HG02642 (cell line): ENCODE measurements around the gene CKMT2.

ENCODE experiments used
- ATAC-seq: cut with Tn5 transposase; IDR thresholded peaks from one replicate; pipeline ENCODE4 v1.9.1; 2021; ENCODE audit warnings: mild to moderate bottlenecking; ENCODE audit not compliant: unreplicated experiment, poor library complexity

CKMT2 gene

DNA sequence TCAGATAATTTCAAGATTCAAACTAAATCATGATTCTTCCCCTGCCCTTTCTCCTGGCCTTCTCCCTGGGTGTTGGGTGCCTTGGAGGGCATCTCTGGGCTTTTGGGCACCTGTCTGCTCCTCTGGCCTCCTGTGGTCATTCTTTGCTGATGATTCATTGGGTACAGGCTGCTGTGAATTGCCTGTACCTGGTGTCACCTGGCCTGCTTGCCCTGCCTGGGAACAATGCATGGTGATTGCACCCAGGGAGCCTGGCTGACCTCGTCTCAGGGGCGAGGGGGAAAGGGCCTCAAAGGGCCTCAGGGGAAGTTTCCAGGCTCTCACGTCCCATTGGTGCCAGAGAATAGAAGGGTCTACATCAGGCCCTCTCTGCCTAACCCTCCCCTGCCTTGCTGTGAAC is 20.1 kb upstream of the CKMT2 start:
- ATAC-seq, result no peak

GRCh38 chr5:81214848-81215247 is 18.3 kb upstream of the CKMT2 start:
- ATAC-seq, result no peak

GRCh38 chr5:81216152-81216551 is 17.0 kb upstream of the CKMT2 start:
- no peak for ATAC-seq

GRCh38 chr5:81219389-81219788 is 13.7 kb upstream of the CKMT2 start:
- no peak for ATAC-seq

DNA sequence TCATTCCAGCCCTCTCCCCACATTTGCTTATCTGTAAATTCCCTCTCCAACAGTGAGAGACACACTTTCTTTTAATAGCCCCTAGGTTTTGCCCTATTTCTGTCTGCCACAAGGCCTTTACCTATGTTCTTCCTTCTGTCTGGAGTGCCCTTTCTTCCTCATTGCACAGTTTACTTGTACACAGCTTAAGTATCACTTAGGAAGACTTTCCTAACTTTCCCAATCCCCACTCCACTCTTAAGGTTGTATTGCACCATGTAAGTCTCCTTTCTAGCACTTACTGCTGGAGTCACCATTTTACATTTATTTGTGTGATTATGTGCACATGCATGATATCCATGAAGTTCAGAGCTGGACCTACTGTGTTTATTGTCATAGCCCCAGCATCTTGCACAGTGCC is 10.8 kb upstream of the CKMT2 start:
- no peak for ATAC-seq

GRCh38 chr5:81225463-81225862 is 7.7 kb upstream of the CKMT2 start:
- no peak for ATAC-seq

- ATAC-seq, result no peak
Observed at GRCh38 chr5:81226286-81226685, 6.8 kb upstream of the CKMT2 start.

DNA sequence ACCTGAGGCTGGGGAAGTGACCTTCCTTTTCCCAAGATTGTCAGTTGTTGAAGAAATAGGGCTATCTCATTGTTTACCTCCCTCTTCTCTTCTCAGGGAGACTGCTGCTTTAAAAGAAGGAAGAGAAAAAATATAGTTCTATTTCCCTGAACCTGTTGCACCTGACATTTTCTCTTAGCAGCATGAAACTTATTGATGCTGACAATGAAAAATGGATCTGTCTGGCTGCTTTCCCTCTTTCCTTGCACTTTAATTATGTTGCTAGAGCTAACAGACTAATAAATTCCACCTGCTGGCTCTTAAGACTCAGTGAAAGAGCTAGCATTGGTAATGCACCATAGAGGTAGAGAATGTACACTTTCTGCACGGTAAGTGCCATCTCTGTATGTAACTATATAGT is 6.2 kb upstream of the CKMT2 start:
- no peak for ATAC-seq

DNA sequence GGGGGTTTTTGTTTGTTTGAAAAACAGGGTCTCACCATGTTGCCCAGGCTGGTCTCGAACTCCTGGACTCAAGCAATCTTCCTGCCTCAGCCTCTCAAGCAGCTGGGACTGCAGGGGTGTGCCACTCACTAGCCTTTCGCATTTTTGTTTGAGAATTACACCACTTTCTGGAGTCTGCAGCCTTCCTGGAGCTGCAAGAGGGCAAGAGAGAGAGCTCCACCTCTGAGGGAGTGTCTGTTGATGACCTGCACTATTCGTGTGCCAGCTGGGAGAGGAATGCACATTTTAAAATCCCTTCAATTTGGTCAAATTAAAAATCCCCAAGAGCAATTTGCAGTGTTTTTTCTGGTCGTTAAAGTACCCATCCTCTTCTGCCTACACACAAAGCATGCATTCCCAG is 5.0 kb upstream of the CKMT2 start:
- no peak for ATAC-seq

DNA sequence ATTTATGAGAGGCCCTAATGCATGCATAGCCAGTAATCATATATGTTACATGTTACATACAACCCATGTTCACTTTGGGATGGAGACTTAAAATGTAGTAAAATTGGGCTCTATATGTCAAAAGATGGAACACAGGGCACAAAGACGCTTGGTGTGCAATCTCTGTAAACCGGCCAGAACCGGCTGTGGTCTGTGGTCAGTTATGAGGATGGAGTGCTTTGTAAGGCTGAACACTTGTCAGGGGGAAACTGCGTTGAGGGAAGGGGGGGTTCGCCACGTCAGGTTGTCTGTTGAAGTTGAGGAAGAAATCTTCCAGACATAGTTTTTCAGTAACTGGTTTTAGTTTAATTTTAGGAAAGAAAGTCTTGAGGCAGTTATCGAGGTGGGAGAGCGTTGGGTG is 2.7 kb upstream of the CKMT2 start:
- no peak for ATAC-seq

DNA sequence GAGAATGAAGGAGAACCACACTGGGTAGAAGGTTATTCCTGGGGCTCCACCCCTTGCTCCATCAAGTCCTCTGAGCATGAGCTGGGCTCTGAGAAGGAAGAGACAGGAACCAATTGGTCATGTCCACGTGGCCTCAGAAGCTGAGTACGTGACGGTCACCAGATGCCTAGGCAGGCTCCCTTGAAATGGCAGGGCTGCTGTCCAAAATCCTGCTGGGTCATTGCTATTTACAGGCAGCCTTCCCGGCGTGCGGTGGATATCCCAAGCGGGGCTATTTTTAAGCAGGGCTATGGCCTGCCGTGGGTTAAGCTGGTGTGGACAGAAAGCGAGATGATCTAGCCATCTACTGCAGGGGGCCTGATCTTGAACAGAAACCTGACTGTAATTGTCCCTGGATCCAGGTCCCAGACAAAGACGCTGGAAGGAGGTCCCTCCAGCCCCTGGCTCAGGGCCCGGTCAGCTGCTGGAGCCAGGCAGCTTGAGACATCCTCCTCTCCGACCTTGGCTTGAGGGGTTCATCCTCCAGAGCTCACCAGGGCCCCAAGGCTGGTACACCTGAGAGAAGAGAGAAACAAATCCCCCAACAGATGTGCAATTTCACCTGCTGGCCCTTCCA is 550 bp upstream of the CKMT2 start:
- ATAC-seq, result no peak

DNA sequence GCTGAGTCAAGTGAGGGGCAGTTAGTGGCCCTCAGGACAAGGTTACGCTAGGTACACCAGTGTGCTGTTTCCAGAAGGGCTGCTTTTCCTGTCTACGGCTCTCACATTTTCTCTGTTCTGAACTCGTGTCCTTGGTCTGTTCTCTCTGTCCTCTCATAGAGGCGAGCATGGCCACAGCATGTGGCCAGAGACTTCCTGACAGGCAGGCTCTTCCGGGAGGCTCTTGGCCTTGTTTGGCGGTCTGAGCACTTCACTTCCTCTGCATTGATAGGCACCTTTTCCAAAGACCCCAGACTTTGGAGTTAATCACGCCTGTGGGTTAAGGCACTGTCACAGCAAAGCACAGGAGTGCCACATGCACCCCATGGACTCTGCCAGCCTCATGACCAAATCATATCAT is 1.2 kb downstream of the CKMT2 start:
- ATAC-seq, result no peak

DNA sequence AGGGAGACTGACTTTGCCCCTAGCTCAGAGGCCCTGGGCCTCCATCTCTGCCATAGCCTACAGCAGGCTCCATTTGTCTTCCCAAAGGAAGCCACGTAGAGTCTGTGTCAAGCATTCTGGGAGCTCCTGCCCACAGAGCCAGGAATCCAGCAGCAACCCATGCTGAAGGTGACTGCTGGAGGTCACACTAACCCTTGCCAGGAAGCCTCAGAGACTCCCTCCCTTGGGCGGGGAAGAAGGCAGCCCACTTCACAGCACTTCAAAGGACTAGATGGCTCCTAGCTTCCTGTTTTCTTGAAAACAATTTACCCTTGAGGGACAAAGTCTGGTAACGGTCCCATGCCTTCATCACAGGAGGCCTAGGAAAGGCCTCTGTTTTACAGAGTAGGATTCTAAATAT is 1.7 kb downstream of the CKMT2 start:
- ATAC-seq, result no peak

GRCh38 chr5:81235287-81236072 is 2.4 kb downstream of the CKMT2 start:
- ATAC-seq, result no peak

DNA sequence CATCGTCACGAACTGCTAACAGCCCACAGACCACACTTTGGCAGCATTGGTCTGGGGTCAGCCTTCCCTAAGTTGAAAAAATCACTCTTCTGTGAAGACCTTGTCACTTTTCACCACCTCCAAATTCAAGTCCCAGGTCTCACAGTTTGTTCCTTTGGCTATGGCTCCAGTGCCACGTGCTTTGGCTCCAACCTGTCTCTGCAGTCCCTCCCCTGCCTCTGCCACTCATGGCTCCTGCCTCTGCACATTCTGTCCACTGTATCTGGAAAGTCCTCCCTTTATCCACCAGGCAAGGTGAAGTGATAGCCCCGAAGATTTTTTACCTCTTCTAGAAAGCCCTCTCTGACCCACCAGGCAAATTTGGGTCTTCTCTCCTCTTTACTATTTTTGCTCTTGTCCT is 5.3 kb downstream of the CKMT2 start:
- no peak for ATAC-seq

- ATAC-seq, result no peak
Observed at GRCh38 chr5:81239613-81240012, 6.5 kb downstream of the CKMT2 start.

DNA sequence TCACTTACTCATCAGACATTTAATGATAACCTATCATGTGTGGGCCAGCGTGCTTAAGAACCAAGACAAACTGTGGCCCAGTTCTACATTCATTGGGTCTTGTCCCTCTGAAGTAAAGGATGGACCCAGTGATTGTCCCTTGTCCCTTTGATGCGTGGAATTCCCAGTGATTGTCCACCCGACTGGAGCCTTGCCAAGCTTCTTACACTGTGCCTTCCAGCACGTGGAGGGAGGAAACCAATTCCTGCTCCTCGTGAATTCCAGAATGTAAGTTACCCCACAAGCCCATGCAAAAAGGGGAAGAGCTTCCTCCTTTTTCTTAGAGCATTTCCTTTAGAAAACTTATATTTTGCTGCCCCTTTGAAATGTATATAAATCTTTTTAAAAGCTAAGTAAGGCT is 7.9 kb downstream of the CKMT2 start:
- no peak for ATAC-seq

- no peak for ATAC-seq
Observed at GRCh38 chr5:81241961-81242648, 9.0 kb downstream of the CKMT2 start.

GRCh38 chr5:81242906-81243436 is 9.8 kb downstream of the CKMT2 start:
- no peak for ATAC-seq

DNA sequence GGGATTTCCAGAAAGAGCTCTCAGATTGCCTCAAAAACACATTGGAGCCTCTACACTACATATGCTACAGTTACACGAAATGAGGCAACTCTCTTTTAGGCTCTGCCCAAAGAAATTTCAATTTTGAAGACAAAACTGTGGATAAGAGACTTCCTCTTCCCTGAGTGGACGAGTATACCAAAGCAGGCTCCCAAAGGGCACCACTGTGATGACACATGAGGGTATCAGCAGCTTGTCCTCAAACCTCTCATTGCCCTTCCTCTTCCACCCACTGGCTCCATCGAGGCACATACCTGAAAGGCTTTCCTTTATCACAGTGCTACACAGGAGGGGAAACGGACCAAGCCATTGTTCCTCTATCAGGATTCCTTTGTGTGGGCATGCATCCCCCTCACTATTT is 11.3 kb downstream of the CKMT2 start:
- no peak for ATAC-seq

DNA sequence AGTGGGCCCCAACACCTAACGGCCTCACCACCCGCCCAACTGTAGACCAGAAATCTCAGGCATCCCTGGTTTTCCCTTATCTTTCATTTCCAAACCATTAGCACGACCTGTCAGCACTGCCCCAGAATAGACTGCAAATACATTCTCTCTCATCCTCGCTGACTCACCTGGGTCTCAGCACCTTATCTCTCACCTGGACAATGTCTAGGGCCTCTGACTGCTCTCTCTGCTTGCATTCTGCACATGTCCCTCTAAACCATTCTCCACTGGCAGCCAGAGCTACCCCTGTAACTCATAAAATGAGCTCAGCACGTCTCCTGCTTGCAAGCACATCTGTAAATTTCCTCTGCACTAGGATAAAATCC is 12.7 kb downstream of the CKMT2 start:
- ATAC-seq, result no peak
